ENCODE results near the gene NIFK. TPM values are rescaled to one million over a fixed set of nuclear protein-coding genes. Genes with fewer than 3 reads are reported as not detected.

The NIFK gene
- total RNA-seq, 2 donors from 2014 or later, result 57.7 to 66.6 TPM

DNA sequence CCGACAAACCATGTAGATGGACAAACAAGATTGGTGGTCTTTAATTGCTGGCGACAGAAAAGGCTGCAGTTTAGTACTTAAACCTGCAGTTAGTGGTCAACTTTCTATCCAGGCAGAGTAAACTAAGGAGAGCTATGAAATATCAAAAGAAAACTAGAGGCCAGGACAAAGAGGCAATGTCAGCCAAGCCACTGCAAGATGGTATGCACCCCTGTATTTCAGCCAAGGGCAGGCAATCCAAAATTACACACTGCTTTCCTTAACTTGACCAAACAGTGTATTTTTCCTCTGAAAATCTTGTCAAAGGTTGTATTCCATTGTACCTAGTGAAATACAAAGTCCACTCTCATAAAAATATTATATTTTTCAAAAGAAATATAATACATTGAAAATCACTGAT lies 9.3 kb downstream of the NIFK start:
- intact Hi-C loops (cut with DNase I), result no loop called here
- DNase-seq (ENCODE audit: low spot score), result no peak
- Histone ChIP-seq H3K4me3 (no peak overlapping the region), H3K36me3 (peaks cover 7 to 12% of the 10 kb centered on the region in 2 donors), H3K27ac (no peak overlapping the region), H3K4me1 (replicated peaks) (no peaks in the 10 kb centered on the region), H3K27me3 (replicated peaks; ENCODE audit: insufficient read depth) (no peaks in the 10 kb centered on the region), H3K9me3 (no peaks in the 10 kb centered on the region)
- 83% methylated on average over 2 of the region's 2 CpGs for WGBS
- TF ChIP-seq POLR2AphosphoS5 (IDR thresholded peaks at IDR 0.05) (no peak), POLR2A (IDR thresholded peaks at IDR 0.05) (no peak)
- TF ChIP-seq, protein P1, sequence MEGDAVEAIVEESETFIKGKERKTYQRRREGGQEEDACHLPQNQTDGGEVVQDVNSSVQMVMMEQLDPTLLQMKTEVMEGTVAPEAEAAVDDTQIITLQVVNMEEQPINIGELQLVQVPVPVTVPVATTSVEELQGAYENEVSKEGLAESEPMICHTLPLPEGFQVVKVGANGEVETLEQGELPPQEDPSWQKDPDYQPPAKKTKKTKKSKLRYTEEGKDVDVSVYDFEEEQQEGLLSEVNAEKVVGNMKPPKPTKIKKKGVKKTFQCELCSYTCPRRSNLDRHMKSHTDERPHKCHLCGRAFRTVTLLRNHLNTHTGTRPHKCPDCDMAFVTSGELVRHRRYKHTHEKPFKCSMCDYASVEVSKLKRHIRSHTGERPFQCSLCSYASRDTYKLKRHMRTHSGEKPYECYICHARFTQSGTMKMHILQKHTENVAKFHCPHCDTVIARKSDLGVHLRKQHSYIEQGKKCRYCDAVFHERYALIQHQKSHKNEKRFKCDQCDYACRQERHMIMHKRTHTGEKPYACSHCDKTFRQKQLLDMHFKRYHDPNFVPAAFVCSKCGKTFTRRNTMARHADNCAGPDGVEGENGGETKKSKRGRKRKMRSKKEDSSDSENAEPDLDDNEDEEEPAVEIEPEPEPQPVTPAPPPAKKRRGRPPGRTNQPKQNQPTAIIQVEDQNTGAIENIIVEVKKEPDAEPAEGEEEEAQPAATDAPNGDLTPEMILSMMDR (IDR thresholded peaks at IDR 0.05), result no peak

DNA sequence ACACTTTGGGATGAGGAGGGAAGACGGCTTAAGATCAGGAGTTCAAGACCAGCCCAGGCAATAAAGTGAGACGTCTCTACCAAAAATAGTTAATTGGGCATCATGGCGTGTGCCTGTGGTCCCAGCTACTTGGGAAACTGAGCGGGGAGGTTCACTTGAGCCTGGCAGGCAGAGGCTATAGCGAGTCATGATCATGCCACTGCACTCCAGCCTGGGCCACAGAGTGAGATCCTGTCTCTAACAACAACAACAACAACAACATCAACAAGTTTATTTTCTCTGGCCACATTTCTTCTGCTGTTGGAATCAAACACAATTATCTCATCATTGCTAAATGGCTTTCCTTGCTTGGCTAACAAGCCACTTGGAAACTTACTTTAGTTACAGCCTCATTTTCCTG lies 13.4 kb downstream of the NIFK start:
- no peaks in the 10 kb centered on the region for H3K27me3 ChIP-seq (replicated peaks; ENCODE audit: insufficient read depth)
- DNase-seq (ENCODE audit: low spot score), result no peak
- no peak overlapping the region for H3K4me3 ChIP-seq
- no peaks in the 10 kb centered on the region for H3K9me3 ChIP-seq
- TF ChIP-seq POLR2AphosphoS5 (IDR thresholded peaks at IDR 0.05), result no peak
- TF ChIP-seq POLR2A (IDR thresholded peaks at IDR 0.05), result no peak
- TF ChIP-seq, protein P1 (IDR thresholded peaks at IDR 0.05), result no peak
- H3K36me3 ChIP-seq, result no peaks in the 10 kb centered on the region
- intact Hi-C loops (cut with DNase I), result no loop called here
- H3K27ac ChIP-seq, result no peak overlapping the region
- WGBS, result 73% methylated on average over 5 of the region's 5 CpGs
- H3K4me1 ChIP-seq (replicated peaks), result no peaks in the 10 kb centered on the region

DNA sequence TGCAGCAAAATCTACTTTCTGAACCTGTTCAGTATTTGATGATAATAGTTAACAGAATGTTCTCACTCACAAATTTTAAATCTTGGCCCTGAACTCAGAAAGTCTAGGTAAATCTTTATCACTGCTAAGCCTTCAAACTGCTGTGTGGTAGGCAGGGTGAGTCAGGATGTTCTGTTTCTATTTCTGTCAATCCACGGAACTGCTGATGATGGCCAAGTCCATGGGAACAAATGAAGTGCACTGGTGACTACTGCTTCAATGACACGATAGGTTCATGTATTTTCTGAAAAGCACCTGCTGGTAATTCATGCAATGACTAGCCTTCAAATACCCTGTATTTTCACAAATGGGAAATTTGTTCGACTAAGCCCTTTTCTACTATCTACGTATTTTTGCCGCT lies 14.2 kb downstream of the NIFK start:
- intact Hi-C loops (cut with DNase I), result no loop called here
- no peak overlapping the region for H3K4me3 ChIP-seq
- H3K36me3 ChIP-seq, result no peaks in the 10 kb centered on the region
- DNase-seq (ENCODE audit: low spot score), result no peak
- no peaks in the 10 kb centered on the region for H3K9me3 ChIP-seq
- H3K4me1 ChIP-seq (replicated peaks), result no peaks in the 10 kb centered on the region
- 78% methylated on average over 5 of the region's 5 CpGs for WGBS
- H3K27me3 ChIP-seq (replicated peaks; ENCODE audit: insufficient read depth), result no peaks in the 10 kb centered on the region
- TF ChIP-seq, protein P1 (IDR thresholded peaks at IDR 0.05), result no peak
- TF ChIP-seq POLR2AphosphoS5 (IDR thresholded peaks at IDR 0.05), result no peak
- no peak for TF ChIP-seq POLR2A (IDR thresholded peaks at IDR 0.05)
- H3K27ac ChIP-seq, result no peak overlapping the region

DNA sequence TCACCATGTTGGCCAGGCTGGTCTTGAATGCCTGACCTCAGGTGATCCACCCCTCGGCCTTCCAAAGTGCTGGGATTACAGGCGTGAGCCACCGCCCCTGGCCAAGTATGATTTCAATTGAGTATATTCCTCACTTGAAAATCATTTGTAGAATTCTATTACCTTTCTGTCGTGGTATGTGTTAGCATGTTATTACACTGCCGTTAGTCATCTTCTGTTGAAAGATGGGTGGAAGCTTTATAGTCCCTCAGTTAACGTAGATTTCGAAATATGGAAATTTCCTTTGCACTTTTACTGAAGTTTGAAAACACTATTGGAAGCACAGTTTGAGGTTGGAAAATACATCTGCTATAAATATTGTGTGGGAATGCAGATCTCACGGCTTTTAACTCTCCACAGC lies 14.7 kb downstream of the NIFK start:
- intact Hi-C loops (cut with DNase I), result no loop called here
- 68% methylated on average over 8 of the region's 8 CpGs for WGBS

DNA sequence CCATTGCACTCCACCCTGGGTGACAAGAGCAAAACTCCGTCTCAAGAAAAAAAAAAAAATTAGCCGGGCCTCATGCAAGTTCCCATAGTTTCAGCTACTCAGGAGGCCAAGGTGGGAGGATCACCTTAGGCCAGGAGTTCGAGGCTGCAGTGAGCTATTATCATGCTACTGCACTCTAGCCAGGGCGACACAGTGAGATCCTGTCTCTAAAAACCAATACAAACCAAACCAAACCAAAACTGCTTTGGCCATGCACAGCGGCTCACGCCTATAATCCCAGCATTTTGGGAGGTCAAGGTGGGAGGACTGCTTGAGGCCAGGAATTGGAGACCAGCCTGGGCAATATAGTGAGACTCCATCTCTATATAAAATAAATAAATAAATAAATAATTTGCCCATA lies 19.1 kb downstream of the NIFK start:
- no peak for TF ChIP-seq POLR2A (IDR thresholded peaks at IDR 0.05)
- TF ChIP-seq, protein P1 (IDR thresholded peaks at IDR 0.05), result no peak
- no peak for TF ChIP-seq POLR2AphosphoS5 (IDR thresholded peaks at IDR 0.05)
- H3K4me3 ChIP-seq, result no peak overlapping the region
- no peaks in the 10 kb centered on the region for H3K9me3 ChIP-seq
- 98% methylated on average over 6 of the region's 6 CpGs for WGBS
- no peak for DNase-seq (ENCODE audit: low spot score)
- intact Hi-C loops (cut with DNase I), result loop anchor here (5.0 to 10.0 kb wide), 2 partner anchors 113 to 315 kb away; no protein-coding TSS in a partner anchor
- H3K27me3 ChIP-seq (replicated peaks; ENCODE audit: insufficient read depth), result no peaks in the 10 kb centered on the region
- no peak overlapping the region for H3K27ac ChIP-seq
- H3K36me3 ChIP-seq, result no peaks in the 10 kb centered on the region
- no peaks in the 10 kb centered on the region for H3K4me1 ChIP-seq (replicated peaks)

More for the DNA sequence above, 14.7 kb downstream of the NIFK start:
- Histone ChIP-seq H3K4me3 (no peak overlapping the region), H3K36me3 (no peaks in the 10 kb centered on the region), H3K27ac (no peak overlapping the region), H3K27me3 (replicated peaks; ENCODE audit: insufficient read depth) (no peaks in the 10 kb centered on the region), H3K9me3 (no peaks in the 10 kb centered on the region), H3K4me1 (replicated peaks) (no peaks in the 10 kb centered on the region)
- DNase-seq (ENCODE audit: low spot score), result no peak
- TF ChIP-seq POLR2AphosphoS5 (IDR thresholded peaks at IDR 0.05) (no peak), POLR2A (IDR thresholded peaks at IDR 0.05) (no peak)
- TF ChIP-seq, protein P1 (IDR thresholded peaks at IDR 0.05), result no peak
